Subcutaneous adipose tissue (tissue), 4 donors: ENCODE results near the gene EEIG1. TPM values are rescaled to one million over a fixed set of nuclear protein-coding genes. Genes with fewer than 3 reads are reported as not detected.

Source experiments
- CTCF ChIP-seq: fragments of 450-650 bp; IDR thresholded peaks from one replicate; pipeline ENCODE4 v1.5.1; 2016; ENCODE audit warnings: low read depth, mild to moderate bottlenecking, control low read depth, antibody characterized with exemption, moderate library complexity
- total RNA-seq, 4 donors: library from RNA; depleted of rRNA; stranded (reverse); fragments of >200 nt; gene quantifications; one replicate each; pipeline ENCODE4 v1.1.0, GENCODE V29; 2016

EEIG1 gene
- total RNA-seq, 4 donors from 2014 or later = 4.8 to 21.2 (median 8.1) TPM

- no peak for TF ChIP-seq CTCF
Observed at GRCh38 chr9:128021098-128021497, 40.3 kb upstream of the EEIG1 start.

- TF ChIP-seq CTCF = no peak
Observed at GRCh38 chr9:128020692-128021091, 39.9 kb upstream of the EEIG1 start.

GRCh38 chr9:128015696-128016095 lies 34.9 kb upstream of the EEIG1 start:
- TF ChIP-seq CTCF = no peak

GRCh38 chr9:128011071-128011817 lies 30.5 kb upstream of the EEIG1 start:
- no peak for TF ChIP-seq CTCF

- TF ChIP-seq CTCF = no peak
Observed at GRCh38 chr9:128009639-128010038, 28.9 kb upstream of the EEIG1 start.

GRCh38 chr9:128008171-128008570 lies 27.4 kb upstream of the EEIG1 start:
- no peak for TF ChIP-seq CTCF

GRCh38 chr9:128007566-128008138 lies 26.9 kb upstream of the EEIG1 start:
- no peak for TF ChIP-seq CTCF
